ENCODE measurements around the gene CADPS.

DNA sequence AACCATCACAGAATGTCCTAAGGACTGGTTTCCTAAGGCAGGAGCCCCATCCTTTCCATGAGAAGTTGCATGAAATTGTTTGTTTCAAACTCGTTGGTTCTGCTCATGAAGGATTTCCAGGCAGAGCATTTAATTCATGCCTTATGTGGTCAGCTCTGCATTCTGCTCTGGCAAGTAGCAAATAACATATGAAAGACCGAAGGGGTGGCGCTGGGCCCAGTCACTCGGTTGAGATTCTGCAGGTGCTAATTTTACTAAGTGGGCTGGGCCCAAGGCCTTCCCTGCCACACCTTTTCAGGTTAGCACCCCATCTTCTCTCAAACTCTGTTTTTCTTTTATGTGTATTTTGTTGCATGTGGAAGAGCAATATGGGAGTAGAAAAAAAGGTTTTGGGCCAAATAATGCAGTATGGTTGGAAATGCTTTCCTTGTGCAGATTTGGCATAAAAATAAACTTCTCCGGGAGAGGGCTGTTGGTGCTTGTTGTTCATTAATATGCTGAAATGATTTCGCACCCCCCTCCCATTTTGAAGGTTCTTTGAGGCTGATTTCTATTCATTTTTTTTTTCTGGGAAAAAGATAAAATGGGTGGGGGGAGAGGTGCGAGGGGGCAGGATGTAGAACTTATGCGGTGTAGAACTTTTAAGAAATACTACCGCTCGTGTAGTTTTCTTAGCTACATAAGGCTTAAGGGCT, 318.9 kb downstream of the CADPS start:
- TF ChIP-seq, protein P1, sequence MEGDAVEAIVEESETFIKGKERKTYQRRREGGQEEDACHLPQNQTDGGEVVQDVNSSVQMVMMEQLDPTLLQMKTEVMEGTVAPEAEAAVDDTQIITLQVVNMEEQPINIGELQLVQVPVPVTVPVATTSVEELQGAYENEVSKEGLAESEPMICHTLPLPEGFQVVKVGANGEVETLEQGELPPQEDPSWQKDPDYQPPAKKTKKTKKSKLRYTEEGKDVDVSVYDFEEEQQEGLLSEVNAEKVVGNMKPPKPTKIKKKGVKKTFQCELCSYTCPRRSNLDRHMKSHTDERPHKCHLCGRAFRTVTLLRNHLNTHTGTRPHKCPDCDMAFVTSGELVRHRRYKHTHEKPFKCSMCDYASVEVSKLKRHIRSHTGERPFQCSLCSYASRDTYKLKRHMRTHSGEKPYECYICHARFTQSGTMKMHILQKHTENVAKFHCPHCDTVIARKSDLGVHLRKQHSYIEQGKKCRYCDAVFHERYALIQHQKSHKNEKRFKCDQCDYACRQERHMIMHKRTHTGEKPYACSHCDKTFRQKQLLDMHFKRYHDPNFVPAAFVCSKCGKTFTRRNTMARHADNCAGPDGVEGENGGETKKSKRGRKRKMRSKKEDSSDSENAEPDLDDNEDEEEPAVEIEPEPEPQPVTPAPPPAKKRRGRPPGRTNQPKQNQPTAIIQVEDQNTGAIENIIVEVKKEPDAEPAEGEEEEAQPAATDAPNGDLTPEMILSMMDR (conservative IDR thresholded peaks at IDR 0.05 in 1 of 2, IDR thresholded peaks at IDR 0.05 in 1 of 2; ENCODE audit: extremely low read depth in 1 of 2, insufficient read depth in 1 of 2, low read depth in 1 of 2, low read length in 2 of 2): no peak
- TF ChIP-seq EZH2 (IDR thresholded peaks at IDR 0.05; ENCODE audit: borderline replicate concordance, low read length): no peak

Measured in mammary epithelial cell (primary cell).